Stomach (tissue), 4 donors: ENCODE results near the gene NTN1.

Source experiments
- CTCF ChIP-seq, 7 experiments: fragments of 450-650 bp in 4 of 7; fragments of 200-600 bp in 3 of 7; sonication (generic) in 3 of 7; IDR thresholded peaks; one replicate each; pipeline ENCODE4 v1.5.1; 2016 to 2019; ENCODE audit warnings: antibody characterized with exemption in 7 of 7, control low read depth in 2 of 7, mild to moderate bottlenecking in 1 of 7
- EP300 ChIP-seq: sonication (generic); formaldehyde crosslinking; IDR thresholded peaks from one replicate; pipeline ENCODE4 v1.6.1; 2017; ENCODE audit warnings: antibody characterized with exemption
- POLR2A ChIP-seq, 4 donors: fragments of 450-650 bp; IDR thresholded peaks; one replicate each; pipeline ENCODE4 v1.6.1; 2016; ENCODE audit warnings: antibody characterized with exemption in 4 of 4, control low read depth in 2 of 4, mild to moderate bottlenecking in 1 of 4, moderate library complexity in 1 of 4

GRCh38 chr17:9226794-9227135 is 205.5 kb downstream of the NTN1 start:
- no peak for TF ChIP-seq CTCF (IDR thresholded peaks at IDR 0.05)
- no peak for TF ChIP-seq POLR2A (IDR thresholded peaks at IDR 0.05)
- no peak for TF ChIP-seq EP300
